Neural cell (in vitro differentiated cells): ENCODE measurements around the gene POP5.

Source experiments
- RAD21 ChIP-seq: fragments of 450-650 bp; conservative IDR thresholded peaks from 2 replicates; pipeline ENCODE4 v1.6.1; 2014; ENCODE audit warnings: antibody characterized with exemption, mild to moderate bottlenecking, moderate library complexity
- TF ChIP-seq, protein P1 (sequence below): fragments of 450-650 bp; IDR thresholded peaks from 2 replicates; pipeline ENCODE4 v1.5.1; 2014; ENCODE audit warnings: antibody characterized with exemption, mild to moderate bottlenecking, moderate library complexity; ENCODE audit not compliant: poor library complexity, severe bottlenecking

DNA sequence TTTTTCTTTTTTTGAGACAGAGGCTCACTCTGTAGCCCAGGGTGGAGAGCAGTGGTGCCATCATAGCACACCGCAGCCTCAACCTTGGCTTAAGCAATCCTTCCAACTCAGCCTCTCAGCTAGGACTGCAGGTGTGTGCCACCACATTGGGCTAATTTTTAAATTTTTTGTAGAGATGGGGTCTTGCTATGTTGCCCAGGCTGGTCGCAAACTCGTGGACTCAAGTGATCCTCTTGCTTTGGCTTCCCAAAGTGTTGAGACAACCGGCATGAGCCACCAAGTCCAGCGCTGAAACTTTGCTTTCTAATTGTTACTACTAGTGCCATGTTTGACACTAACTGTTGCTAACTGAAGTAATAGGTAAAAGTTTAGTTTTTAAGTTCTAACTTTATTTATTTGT lies 39.0 kb downstream of the POP5 start:
- TF ChIP-seq, protein P1, sequence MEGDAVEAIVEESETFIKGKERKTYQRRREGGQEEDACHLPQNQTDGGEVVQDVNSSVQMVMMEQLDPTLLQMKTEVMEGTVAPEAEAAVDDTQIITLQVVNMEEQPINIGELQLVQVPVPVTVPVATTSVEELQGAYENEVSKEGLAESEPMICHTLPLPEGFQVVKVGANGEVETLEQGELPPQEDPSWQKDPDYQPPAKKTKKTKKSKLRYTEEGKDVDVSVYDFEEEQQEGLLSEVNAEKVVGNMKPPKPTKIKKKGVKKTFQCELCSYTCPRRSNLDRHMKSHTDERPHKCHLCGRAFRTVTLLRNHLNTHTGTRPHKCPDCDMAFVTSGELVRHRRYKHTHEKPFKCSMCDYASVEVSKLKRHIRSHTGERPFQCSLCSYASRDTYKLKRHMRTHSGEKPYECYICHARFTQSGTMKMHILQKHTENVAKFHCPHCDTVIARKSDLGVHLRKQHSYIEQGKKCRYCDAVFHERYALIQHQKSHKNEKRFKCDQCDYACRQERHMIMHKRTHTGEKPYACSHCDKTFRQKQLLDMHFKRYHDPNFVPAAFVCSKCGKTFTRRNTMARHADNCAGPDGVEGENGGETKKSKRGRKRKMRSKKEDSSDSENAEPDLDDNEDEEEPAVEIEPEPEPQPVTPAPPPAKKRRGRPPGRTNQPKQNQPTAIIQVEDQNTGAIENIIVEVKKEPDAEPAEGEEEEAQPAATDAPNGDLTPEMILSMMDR, result no peak
- no peak for TF ChIP-seq RAD21
